DND-41 (cell line): ENCODE measurements around the gene NXPH1.

Experiments
- ATAC-seq: fragments of 200-7000 bp; cut with Tn5 transposase; 3 replicates; pipeline ENCODE4 v1.9.1; 2021; ENCODE audit warnings: low read depth; ENCODE audit not compliant: insufficient read depth
- DNase-seq: peaks from one replicate; pipeline ENCODE4 v3.0.0-alpha.2; 2020
- H2AFZ ChIP-seq: 2 replicates; pipeline ENCODE4 v1.6.0; 2012; ENCODE audit warnings: low read depth, low read length
- H3K27ac ChIP-seq: 2 replicates; pipeline ENCODE4 v1.5.1; 2012; ENCODE audit warnings: low read length, inconsistent platforms
- H3K27me3 ChIP-seq: fragments of 200-600 bp; sonication (generic); 2 replicates; pipeline ENCODE4 v1.6.0; 2012; ENCODE audit warnings: low read length, mild to moderate bottlenecking, inconsistent platforms; ENCODE audit not compliant: insufficient read depth, poor library complexity
- H3K36me3 ChIP-seq: 2 replicates; pipeline ENCODE4 v1.5.1; 2012; ENCODE audit warnings: low read length, inconsistent platforms; ENCODE audit not compliant: insufficient read depth
- H3K4me1 ChIP-seq: 2 replicates; pipeline ENCODE4 v1.5.1; 2012; ENCODE audit warnings: mild to moderate bottlenecking, low read length; ENCODE audit not compliant: insufficient read depth
- H3K4me2 ChIP-seq: 2 replicates; pipeline ENCODE4 v1.6.0; 2012; ENCODE audit warnings: mild to moderate bottlenecking, moderate library complexity, low read length, inconsistent platforms; ENCODE audit not compliant: insufficient read depth
- H3K4me3 ChIP-seq, 2 experiments: fragments of 200-600 bp in 1 of 2; shearing (Covaris generic) in 1 of 2; 2 replicates each; pipeline ENCODE4 v1.5.1; 2012 to 2016; ENCODE audit warnings: inconsistent platforms in 2 of 2, low read length in 2 of 2, mild to moderate bottlenecking in 2 of 2, low read depth in 1 of 2, moderate library complexity in 1 of 2
- H3K79me2 ChIP-seq: 2 replicates; pipeline ENCODE4 v1.6.0; 2012; ENCODE audit warnings: low read length, inconsistent platforms; ENCODE audit not compliant: insufficient read depth
- H3K9ac ChIP-seq: 2 replicates; pipeline ENCODE4 v1.6.0; 2012; ENCODE audit warnings: low read depth, mild to moderate bottlenecking, inconsistent platforms, low read length, moderate library complexity
- H3K9me3 ChIP-seq: 2 replicates; pipeline ENCODE4 v1.5.1; 2012; ENCODE audit warnings: low read length, moderate library complexity, mild to moderate bottlenecking, inconsistent platforms; ENCODE audit not compliant: insufficient read depth, severe bottlenecking
- H4K20me1 ChIP-seq: 2 replicates; pipeline ENCODE4 v1.6.0; 2012; ENCODE audit warnings: low read length; ENCODE audit not compliant: insufficient read depth
- EZH2 ChIP-seq: IDR thresholded peaks from 3 replicates; pipeline ENCODE4 v1.6.1; 2012; ENCODE audit warnings: borderline replicate concordance, low read depth, mild to moderate bottlenecking, moderate library complexity, low read length, inconsistent platforms; ENCODE audit not compliant: severe bottlenecking
- TF ChIP-seq, protein P1 (sequence below): IDR thresholded peaks from 2 replicates; pipeline ENCODE4 v1.5.1; 2012; ENCODE audit warnings: borderline replicate concordance, low read length, moderate library complexity, mild to moderate bottlenecking; ENCODE audit not compliant: poor library complexity, severe bottlenecking; ENCODE audit errors: extremely low read depth

The NXPH1 gene

DNA sequence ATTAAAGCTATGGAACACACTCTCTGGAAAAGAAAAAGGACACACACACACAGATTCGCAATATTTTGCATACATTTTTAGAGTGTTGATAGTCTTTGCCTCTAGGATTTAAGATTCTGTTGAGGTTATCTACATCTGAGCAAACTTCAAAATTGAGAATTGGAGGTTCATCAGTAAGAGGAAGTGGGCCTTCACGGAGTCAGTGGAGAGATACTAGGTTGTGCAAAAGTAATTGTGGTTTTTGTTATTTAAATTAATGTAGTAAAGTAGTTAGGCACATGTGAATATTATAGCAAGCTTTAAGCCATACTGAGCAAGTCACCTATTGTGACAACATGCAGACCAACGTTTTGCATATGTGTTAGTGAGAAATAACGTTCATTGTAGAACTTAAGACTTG lies 19.8 kb upstream of the NXPH1 start:
- Histone ChIP-seq H3K4me2 (no peak overlapping the region), H3K4me3 (no peak overlapping the region), H3K79me2 (no peaks in the 10 kb centered on the region), H3K27me3 (no peaks in the 10 kb centered on the region), H3K27ac (no peak overlapping the region), H3K4me1 (no peaks in the 10 kb centered on the region), H3K9me3 (no peaks in the 10 kb centered on the region), H3K9ac (no peak overlapping the region), H3K36me3 (no peaks in the 10 kb centered on the region), H4K20me1 (no peaks in the 10 kb centered on the region), H2AFZ (no peak overlapping the region)
- no peak for ATAC-seq
- DNase-seq = no peak
- TF ChIP-seq, protein P1, sequence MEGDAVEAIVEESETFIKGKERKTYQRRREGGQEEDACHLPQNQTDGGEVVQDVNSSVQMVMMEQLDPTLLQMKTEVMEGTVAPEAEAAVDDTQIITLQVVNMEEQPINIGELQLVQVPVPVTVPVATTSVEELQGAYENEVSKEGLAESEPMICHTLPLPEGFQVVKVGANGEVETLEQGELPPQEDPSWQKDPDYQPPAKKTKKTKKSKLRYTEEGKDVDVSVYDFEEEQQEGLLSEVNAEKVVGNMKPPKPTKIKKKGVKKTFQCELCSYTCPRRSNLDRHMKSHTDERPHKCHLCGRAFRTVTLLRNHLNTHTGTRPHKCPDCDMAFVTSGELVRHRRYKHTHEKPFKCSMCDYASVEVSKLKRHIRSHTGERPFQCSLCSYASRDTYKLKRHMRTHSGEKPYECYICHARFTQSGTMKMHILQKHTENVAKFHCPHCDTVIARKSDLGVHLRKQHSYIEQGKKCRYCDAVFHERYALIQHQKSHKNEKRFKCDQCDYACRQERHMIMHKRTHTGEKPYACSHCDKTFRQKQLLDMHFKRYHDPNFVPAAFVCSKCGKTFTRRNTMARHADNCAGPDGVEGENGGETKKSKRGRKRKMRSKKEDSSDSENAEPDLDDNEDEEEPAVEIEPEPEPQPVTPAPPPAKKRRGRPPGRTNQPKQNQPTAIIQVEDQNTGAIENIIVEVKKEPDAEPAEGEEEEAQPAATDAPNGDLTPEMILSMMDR = no peak
- TF ChIP-seq EZH2 = no peak

DNA sequence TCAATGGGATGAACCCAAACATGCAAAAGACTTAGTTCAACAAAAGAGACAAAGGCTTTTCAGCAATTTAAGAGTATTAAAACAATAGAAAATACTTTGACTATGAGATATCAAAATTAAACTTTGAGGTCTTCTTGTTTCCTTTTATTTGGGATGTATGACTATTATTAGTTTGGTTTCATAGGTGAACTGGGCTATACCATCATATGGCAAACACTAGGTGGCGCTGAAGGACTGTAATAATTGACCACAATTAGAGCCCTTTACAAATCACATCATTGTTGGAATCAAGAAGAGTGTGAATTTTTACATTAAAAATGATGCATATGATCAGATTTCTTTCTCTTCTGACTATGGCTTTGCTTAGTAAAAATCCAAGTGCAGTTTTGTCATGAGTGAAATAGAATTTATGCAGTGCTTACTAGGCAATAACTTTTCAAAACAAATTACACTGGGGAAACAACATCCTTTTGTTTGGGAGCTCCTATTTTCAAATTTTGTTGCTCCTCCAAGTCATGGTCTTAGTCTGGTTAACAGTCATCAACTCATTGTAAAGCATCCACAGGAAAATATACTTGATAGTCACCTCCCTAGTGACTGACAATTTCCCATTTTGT lies 14.7 kb upstream of the NXPH1 start:
- H3K79me2 ChIP-seq = no peaks in the 10 kb centered on the region
- H3K36me3 ChIP-seq = no peaks in the 10 kb centered on the region
- no peak overlapping the region for H3K4me3 ChIP-seq
- DNase-seq (peak; percentile 54), ATAC-seq (peak; percentile 84)
- no peak overlapping the region for H3K9ac ChIP-seq
- H3K9me3 ChIP-seq = no peaks in the 10 kb centered on the region
- no peaks in the 10 kb centered on the region for H3K4me1 ChIP-seq
- no peak overlapping the region for H3K4me2 ChIP-seq
- H2AFZ ChIP-seq = no peak overlapping the region
- no peaks in the 10 kb centered on the region for H4K20me1 ChIP-seq
- no peak overlapping the region for H3K27ac ChIP-seq
- no peak for TF ChIP-seq EZH2
- TF ChIP-seq, protein P1 = peak; percentile 79
- no peaks in the 10 kb centered on the region for H3K27me3 ChIP-seq

DNA sequence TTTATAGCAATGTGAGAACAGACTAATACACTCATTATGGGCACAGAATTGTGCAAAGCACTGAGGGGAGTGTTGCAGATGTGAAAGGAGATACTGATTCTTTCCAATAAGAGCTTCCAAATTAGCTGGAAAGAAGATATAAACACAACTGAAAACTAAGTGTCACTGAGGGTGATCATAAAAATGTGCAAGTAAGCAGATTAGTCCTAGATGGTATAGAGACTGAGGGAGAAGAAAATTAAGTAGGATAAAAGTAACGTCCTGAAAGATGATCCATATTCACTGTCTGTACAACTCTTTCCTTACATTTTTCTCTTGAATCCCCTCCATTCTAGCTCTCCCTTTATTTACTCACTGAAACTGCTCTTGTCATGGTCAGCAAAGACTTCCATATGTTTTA lies 11.2 kb upstream of the NXPH1 start:
- no peaks in the 10 kb centered on the region for H3K36me3 ChIP-seq
- no peak overlapping the region for H3K4me2 ChIP-seq
- H3K4me3 ChIP-seq = no peak overlapping the region
- H3K9ac ChIP-seq = no peak overlapping the region
- H3K79me2 ChIP-seq = no peaks in the 10 kb centered on the region
- H3K4me1 ChIP-seq = no peaks in the 10 kb centered on the region
- no peak overlapping the region for H3K27ac ChIP-seq
- no peak overlapping the region for H2AFZ ChIP-seq
- DNase-seq (no peak), ATAC-seq (no peak)
- no peaks in the 10 kb centered on the region for H3K9me3 ChIP-seq
- TF ChIP-seq, protein P1 = no peak
- TF ChIP-seq EZH2 = no peak
- H3K27me3 ChIP-seq = no peaks in the 10 kb centered on the region
- H4K20me1 ChIP-seq = no peaks in the 10 kb centered on the region
